NCI-H2107 treated with DMSO at 0.1 percent for 48 hours (cell line): ENCODE measurements around the gene CXXC5.
"Not testable (repeated sequence)": the region's sequence is repeated elsewhere in the genome, so short reads cannot be mapped to it uniquely, and the experiment has no call there.

ENCODE experiments used
- DNase-seq: peaks from one replicate; lab custom pipeline; 2025; ENCODE audit not compliant: unreplicated experiment; lab: John Stamatoyannopoulos, UW

Gene CXXC5

DNA sequence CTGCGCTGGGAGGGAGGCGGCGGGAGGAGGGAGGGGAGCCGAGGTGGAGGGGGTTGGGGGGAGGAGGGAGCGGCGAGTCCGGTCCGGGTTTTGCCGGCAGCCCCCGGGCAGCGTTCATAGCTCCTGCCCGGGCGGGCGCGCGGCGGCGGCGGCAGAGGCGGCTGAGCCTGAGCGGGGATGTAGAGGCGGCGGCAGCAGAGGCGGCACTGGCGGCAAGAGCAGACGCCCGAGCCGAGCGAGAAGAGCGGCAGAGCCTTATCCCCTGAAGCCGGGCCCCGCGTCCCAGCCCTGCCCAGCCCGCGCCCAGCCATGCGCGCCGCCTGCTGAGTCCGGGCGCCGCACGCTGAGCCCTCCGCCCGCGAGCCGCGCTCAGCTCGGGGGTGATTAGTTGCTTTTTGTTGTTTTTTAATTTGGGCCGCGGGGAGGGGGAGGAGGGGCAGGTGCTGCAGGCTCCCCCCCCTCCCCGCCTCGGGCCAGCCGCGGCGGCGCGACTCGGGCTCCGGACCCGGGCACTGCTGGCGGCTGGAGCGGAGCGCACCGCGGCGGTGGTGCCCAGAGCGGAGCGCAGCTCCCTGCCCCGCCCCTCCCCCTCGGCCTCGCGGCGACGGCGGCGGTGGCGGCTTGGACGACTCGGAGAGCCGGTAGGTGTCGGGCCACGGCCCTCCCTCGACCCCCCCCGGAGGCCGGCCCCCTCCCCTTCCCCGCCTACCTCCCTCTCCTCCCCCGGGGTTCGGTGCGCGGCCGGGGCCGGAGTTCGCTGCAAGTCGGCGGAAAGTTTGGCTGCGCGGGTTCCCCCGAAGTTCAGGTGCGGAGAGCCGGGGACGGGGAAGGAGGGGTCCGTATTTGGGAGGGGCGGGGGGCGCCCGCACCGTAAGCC lies at the start of gene CXXC5:
TSS of gene CXXC5 (plus strand) at position 145 of the 877 bp plus-strand sequence. CDS start 32,175 bp downstream, outside the sequence.
- peak; percentile 32 for DNase-seq

DNA sequence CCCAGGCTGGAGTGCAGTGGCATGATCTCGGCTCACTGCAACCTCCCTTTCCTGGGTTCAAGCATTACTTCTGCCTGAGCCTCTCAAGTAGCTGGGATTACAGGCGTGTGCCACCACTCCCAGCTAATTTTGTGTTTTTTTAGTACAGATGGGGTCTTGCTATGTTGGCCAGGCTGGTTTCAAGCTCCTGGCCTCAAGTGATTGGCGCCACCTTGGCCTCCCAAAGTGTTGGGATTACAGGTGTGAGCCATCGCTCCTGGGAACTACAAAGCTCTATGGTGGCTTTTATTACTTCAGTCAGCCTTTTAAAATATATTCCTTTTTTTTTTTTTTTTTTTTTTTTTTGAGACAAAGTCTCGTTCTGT lies 49.6 kb upstream of the CXXC5 start:
- not testable (repeated sequence) for DNase-seq

DNA sequence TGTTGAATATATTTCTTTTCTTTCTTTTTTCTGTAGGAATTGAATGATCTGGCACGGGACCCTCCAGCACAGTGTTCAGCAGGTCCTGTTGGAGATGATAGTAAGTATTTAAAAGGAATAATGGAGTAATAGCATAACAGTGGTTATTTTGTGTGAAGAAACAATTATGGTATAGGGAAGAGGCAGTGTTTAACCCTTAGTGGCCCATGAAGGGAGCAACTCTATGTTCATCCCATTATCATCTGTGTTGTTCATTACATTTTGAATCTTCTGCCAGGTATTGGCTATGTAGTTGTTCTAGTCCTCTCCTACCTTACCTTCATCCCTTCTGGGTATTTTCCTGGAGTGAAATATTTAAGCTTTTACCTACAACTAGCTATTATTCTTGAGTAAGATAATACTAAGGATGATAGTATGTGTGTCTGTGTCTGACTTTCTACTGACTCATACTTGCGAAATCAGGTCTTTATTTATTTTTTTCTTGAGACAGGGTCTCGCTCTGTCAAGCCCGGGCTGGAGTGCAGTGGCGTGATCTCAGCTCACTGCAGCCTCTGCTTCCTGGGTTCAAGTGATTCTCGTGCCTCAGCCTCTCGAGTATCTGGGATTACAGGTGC lies 47.7 kb upstream of the CXXC5 start:
- no peak for DNase-seq

DNA sequence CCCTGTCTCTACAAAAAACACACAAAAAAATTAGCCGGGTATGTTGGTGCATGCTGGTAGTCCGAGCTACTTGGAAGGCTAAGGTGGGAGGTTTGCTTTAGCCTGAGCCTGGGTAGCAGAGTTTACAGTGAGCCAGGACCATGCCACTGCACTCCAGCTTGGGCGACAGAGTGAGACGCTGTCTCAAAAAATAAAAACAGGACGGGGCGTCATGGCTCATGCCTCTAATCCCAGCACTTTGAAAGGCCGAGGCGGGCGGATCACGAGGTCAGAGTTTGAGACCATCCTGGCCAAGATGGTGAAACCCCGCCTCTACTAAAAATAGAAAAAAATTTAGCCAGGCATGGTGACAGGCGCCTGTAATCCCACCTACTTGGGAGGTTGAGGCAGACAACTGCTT lies 46.7 kb upstream of the CXXC5 start:
- no peak for DNase-seq

DNA sequence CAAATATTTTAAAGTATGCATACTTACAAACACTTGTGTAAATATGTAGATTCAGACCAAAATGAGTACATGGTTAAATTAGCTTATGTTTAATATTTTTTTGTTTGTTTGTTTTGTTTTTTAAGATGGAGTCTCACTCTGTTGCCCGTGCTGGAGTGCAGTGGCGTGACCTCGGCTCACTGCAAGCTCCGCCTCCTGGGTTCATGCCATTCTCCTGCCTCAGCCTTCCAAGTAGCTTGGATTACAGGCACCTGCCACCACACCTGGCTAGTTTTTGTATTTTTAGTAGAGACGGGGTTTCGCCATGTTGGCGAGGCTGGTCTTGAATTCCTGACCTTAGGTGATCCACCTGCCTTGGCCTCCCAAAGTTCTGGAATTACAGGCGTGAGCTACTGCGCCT lies 46.2 kb upstream of the CXXC5 start:
- not testable (repeated sequence) for DNase-seq

DNA sequence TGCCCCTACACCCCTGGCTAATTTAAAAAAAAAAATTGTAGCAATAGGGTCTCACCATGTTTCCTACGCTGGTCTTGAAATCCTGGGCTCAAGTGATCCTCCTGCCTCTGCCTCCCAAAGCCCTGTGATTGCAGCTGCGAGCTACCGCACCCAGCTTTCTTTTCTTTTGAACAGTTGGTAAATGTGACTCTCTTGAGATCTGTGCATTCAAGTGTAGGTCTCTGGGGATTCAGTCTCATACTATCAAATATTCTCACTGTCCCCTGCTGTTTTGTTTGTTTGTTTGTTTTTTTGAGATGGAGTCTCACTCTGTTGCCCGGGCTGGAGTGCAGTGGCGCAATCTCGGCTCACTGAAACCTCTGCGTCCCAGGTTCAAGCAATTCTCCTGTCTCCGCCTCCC lies 42.3 kb upstream of the CXXC5 start:
- DNase-seq = peak; percentile 16

DNA sequence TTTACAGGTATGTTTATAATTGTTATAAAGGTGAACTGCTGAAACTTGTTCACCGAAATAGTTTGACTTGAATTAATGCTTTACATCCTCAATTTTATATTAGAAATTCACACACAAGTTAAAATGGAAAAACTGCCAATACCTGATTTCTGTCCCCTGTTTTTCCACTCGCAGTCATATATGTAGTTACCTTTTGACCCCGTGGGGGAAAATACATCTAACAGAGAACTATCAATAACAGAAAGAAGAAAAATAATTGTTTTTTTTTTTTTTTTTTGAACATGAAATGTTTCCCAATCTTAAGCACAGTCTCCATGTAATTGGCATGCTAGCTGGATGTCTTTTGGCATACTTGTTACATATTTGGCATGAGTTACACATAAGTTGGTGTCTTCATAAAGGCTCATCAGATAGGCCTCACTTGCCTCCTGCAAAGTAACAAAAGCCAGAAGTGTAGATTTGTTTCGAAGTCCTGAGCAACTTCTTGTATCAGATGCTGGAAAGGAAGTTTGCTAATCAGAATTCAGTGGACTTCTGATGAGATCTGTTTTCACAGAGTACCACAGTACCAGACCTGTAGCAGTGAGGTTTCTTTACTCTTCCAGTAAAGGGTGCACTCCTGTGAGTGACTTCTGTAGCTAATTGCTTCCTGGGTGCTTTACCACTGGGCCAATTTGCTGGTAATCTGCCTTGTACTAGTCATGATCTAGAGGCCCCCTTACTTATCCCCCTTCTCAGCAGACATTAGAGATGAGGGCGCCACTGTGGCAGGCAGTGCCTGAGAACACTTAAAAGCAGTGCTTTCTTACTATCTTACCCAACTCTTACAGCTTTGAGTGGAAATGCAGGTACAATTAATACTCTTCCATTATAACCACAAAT lies 36.2 kb upstream of the CXXC5 start:
- DNase-seq = no peak

DNA sequence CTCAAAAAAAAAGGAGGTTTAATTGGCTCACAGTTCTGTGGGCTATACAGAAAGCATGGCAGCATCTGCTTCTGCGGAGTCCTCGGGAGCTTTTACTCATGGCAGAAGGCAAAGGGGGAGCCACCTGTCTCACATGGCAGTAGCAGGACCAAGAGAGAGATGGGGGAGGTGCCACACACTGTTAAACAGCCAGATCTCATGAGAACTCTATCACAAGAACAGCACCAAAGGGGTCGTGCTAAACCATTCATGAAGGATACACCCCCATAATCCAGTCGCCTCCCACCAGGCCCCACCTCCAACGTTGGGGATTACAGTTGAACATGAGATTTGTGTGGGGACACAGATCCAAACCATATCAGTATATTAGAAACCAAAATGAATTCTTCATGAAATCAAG lies 28.3 kb upstream of the CXXC5 start:
- no peak for DNase-seq

DNA sequence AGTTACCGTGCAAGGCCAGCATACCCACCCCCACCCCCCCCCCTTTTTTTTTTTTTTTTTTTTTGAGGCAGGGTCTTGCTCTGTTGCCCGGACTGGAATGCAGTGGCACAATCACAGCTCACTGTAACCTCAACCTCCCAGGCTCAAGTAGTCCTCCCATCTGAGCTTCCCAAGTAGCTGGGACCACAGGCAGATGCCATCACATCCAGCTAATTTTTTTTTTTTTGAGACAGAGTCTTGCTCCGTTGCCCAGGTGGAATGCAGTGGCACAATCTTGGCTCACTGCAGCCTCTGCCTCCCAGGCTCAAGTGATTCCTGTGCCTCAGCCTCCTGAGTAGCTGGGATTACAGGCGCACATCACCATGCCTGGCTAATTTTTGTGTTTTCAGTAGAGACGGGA lies 22.8 kb upstream of the CXXC5 start:
- not testable (repeated sequence) for DNase-seq

DNA sequence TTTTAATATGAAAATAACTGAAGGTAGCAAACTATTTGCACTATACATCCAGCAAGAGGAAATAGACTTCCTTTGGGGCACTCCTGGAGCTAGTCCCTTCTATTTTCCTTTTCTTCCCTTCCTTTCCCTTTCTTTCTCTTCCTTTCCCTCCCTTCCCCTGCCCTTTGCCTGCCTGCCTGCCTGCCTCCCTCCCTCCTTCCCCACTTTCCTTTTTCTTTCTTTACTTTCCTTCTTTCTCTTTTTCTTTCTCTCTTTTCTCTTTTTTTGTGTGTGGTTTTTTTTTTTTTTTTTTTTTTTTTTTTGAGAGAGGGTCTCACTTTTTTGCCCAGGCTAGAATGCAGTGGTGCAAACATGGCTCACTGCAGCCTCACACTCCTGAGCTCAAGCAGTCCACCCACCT lies 17.3 kb upstream of the CXXC5 start:
- DNase-seq = no peak

DNA sequence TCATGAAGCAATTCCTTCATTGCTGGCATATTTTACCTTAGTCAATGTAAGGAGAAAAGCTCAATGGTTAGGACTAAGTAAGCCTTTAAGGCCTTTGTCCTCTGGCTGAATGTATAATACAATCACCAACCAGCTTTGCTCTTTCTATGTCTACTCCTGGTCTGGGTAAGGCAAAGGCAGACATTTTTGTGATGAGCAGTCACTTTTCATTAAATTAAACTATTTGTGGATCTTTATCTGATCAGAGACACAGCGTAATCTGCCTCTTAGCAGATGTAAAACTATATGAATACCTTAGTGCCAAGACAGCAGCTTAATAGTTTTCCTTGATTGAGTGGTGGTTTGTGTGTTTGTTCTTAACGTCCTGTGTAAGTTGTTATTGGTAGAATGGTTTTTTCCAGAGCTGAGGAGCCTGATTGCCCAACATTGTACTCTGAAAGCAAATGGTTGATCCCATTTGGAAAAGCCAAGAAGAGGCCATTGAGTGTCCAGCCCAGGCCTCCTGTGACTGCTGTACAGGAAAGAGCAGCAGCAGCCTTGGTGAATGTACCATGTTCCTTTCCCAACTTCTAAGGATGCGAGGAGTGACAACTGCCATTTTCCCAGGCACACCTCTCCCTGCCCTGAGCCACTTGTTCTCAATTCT lies 16.5 kb upstream of the CXXC5 start:
- DNase-seq = no peak

DNA sequence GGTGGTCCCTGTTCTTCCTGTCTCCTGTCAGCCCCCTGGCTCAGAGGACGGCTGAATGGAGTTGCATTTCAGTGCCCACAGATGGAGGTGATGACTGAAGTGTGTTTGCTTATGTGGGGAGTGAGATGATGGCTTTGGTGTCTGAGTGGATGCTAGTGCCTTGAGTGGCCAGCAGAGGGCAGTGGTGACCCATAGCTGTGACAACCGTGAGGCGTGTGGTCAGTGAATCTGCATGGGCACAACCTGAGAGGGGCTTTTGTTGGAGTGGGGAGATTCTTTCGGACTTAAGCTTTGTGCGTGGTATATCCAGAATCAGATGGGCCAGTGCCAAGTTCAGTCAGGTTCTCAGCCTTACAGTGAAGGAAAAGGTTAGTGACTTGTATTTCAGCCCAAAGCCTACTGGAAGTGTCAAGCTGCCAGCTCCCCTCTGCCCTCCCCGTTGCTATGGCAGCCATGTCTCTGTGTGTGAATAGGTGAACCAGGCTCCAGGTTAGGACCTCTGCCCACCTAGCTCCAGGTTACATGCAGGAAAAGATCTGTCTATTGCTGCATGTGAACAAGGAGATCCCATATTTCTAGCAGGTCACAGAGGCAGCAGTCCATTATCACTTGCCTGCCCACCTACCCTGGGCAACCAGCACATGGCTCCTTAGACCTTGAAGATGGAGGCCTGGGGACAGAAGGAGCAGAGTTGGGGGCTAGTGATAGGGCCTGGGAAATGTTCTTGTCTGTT lies 14.7 kb upstream of the CXXC5 start:
- DNase-seq = peak; percentile 63

DNA sequence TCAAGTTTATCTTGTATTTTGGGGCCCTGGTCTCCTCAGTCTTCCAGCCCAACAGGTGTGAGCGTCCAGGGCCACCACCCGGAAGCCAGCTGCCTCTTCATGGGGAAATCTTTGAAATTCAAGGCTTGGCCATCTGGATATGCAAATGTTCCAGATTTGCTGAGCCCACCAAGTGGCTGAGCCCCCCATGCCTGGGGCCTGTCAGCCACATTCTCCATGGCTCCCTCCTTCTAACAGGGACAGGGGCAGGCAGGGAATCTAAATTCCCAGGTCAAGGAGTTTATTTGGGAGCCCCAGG lies 14.2 kb upstream of the CXXC5 start:
- no peak for DNase-seq

DNA sequence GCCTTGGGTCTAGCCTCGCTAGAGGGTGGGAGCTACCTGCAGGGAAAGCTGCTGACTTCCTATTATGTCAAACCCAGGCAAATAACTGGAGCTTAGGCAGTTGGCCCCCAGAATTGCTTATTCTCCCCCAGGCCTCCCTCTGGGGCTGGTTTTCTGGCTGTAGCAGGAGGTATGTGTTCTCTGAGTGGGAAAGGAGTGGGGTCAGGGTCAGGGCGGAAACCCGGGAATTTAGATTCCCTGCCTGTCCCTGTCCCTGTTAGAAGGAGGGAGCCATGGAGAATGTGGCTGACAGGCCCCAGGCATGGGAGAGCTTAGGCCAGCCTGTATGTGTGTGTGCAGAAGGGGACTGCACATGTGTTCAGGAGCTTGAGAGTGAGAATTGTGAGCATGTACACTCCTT lies 13.6 kb upstream of the CXXC5 start:
- no peak for DNase-seq

DNA sequence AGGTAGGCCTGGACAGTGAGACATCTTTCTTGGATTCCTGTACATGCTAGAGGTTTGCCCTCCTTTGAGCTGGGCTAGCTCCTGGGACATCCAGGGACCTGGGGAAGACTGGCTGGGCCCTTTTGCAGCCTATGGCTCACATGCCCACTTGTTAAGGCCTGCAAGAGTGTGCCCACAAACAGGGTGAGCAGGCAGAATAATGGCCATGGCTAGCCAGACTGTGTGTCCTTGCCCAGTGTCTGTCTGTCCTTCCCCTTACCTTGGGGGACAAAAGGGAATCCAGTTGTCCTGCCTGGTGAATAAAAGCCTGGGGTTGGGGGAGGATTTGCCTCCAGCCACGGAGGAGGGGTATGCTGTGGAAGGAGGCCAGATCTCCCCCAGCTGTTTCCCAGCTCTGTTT lies 13.0 kb upstream of the CXXC5 start:
- no peak for DNase-seq

DNA sequence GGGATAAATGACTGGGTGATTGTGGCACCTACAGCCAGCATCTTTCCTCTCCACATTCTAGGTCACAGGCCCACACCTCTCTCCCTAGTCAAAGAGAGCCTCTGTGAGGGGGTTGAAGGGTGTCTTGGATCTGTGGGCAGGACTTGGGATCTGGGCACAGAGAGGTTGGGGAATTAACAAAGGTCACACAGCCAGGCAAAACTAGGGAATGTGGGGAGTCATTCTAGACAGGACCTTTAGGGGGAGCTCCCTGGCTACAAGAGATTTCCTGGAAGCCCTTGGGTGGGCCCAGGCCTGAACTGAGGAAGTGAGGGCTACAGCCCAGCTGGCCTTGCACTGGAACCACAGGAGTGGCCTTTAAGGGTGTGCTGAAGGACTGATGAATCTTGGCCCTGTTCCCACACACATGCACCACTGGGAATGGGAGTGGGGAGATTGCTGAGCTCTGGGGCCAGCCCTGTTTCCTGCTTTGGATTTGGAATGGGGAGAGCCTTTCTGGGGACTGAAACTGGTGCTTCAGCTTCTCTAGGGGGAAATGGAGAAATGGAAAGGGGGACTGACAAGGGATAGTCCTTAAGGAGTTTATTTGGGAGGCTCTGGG lies 12.4 kb upstream of the CXXC5 start:
- peak; percentile 20 for DNase-seq

DNA sequence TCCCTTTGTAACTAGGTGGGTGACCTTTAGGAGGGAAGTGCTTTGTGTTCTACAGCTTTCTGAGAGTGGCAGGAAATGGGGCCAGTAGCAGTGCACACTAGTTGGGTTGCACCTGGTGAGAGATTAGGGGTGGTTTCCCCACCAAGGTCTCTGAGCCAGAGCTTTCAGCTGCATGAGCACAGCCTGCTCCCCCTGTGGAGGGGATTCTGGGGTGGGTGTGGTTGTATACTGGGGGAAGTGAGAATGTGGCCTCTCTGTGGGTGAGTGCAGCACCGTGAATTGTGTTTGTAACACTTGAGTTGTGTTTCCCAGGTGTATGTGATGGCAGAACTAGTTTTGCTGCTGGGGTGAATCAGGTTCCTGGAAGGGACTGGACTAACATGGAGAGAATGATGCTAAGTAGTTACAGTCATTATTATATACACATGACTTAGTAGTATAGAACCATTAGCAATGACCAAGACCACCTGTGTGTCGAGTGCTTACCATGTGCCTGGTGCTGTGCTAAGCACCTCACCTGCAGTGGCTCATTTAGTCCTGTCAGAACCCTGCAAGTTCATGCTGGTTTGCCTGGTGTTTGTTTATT lies 11.8 kb upstream of the CXXC5 start:
- DNase-seq = no peak

DNA sequence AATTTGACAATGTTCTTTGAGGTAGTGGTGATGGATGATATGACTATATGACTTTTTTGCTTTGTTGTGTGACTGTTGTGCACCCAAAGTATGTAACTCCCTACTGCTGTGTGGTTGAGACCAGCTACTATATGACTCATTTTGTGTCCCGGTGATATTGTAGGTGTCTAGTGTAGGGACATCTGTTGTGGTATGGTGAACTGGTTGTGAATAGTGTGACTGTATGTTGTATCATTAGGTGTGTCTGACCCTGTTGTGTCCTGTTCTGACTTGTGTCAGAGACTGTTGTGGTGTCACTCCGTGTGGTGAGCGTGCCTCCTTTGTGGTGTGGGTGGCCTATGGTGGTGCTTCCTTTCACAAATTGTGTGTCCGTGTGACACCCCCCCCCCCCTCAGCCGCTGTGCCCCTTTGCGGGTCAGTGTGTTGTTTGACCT lies 11.2 kb upstream of the CXXC5 start:
- DNase-seq = peak; percentile 47

DNA sequence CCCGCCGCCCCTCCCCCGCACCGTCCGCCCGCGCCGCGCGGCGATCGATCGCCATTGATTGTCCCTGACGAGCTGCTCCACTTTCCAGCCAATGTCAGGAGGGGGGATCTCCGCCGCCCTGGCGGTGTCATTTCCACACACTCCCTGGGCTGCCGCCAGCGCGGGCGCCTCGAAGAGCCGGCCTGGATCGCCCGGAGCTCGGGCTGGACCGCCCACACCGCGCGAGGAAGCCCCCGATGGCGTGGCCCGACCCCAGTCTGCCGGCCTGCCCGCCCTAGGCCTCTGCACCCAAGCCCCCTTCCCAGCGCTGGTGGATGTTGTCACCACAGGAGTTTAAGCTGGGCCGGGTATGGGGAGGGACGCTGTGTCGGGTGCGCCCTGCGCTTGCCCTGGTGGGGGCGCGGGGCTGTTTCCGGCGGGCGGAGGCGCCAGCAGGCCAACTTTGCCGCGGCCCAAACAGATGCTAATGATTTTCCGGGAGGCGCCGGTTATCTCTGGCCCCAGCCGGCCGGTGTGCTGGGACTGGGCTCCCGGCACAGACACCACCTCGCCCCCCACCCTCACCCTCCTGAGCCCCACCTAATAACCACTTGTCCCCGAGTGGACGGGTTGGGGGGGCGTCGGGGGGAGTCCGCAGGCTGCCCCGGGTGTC lies 10.6 kb upstream of the CXXC5 start:
- DNase-seq = peak; percentile 31
